ENCODE measurements around the gene DEK.
A peak's percentile ranks its signal among the peaks of the same experiment; 100 is the strongest.
"Not testable (repeated sequence)": the region's sequence is repeated elsewhere in the genome, so short reads cannot be mapped to it uniquely, and the experiment has no call there.

The DEK gene

GRCh38 chr6:18264219-18264922 is at the start of gene DEK:
TSS of gene DEK (minus strand) at chr6:18264530. CDS start at chr6:18263987, 543 bp downstream.
- DNase-seq (ENCODE audit: extremely low spot score, insufficient read length, low read depth) (peak; percentile 61), FAIRE-seq (peak; percentile 56)

- no peak for DNase-seq (ENCODE audit: extremely low spot score, insufficient read length, low read depth)
- no peak for FAIRE-seq
These were observed 48.0 kb upstream of the DEK start for GRCh38 chr6:18312368-18312767.

- not testable (repeated sequence) for FAIRE-seq
These were observed 45.7 kb upstream of the DEK start for GRCh38 chr6:18310010-18310409.

GRCh38 chr6:18309046-18309445 is 44.7 kb upstream of the DEK start:
- DNase-seq (ENCODE audit: extremely low spot score, insufficient read length, low read depth) (no peak), FAIRE-seq (no peak)

More at GRCh38 chr6:18310010-18310409, 45.7 kb upstream of the DEK start:
- DNase-seq (ENCODE audit: extremely low spot score, insufficient read length, low read depth) = not testable (repeated sequence)

- no peak for FAIRE-seq
- no peak for DNase-seq (ENCODE audit: extremely low spot score, insufficient read length, low read depth)
These were observed 43.9 kb upstream of the DEK start for GRCh38 chr6:18308070-18308735.

GRCh38 chr6:18306977-18307376 is 42.6 kb upstream of the DEK start:
- no peak for FAIRE-seq
- DNase-seq (ENCODE audit: extremely low spot score, insufficient read length, low read depth) = no peak

GRCh38 chr6:18302561-18303439 is 38.5 kb upstream of the DEK start:
- FAIRE-seq = no peak
- no peak for DNase-seq (ENCODE audit: extremely low spot score, insufficient read length, low read depth)

GRCh38 chr6:18293076-18293904 is 29.0 kb upstream of the DEK start:
- FAIRE-seq (no peak), DNase-seq (ENCODE audit: extremely low spot score, insufficient read length, low read depth) (no peak)

- no peak for DNase-seq (ENCODE audit: extremely low spot score, insufficient read length, low read depth)
- no peak for FAIRE-seq
These were observed 25.0 kb upstream of the DEK start for GRCh38 chr6:18289283-18289682.

GRCh38 chr6:18284261-18284660 is 19.9 kb upstream of the DEK start:
- no peak for DNase-seq (ENCODE audit: extremely low spot score, insufficient read length, low read depth)
- FAIRE-seq = no peak

GRCh38 chr6:18281564-18281963 is 17.2 kb upstream of the DEK start:
- no peak for DNase-seq (ENCODE audit: extremely low spot score, insufficient read length, low read depth)
- no peak for FAIRE-seq

- FAIRE-seq = no peak
These were observed 15.8 kb upstream of the DEK start for GRCh38 chr6:18280084-18280483.

GRCh38 chr6:18279422-18279821 is 15.1 kb upstream of the DEK start:
- no peak for DNase-seq (ENCODE audit: extremely low spot score, insufficient read length, low read depth)
- FAIRE-seq = no peak

More at GRCh38 chr6:18280084-18280483, 15.8 kb upstream of the DEK start:
- no peak for DNase-seq (ENCODE audit: extremely low spot score, insufficient read length, low read depth)

GRCh38 chr6:18277237-18278006 is 13.1 kb upstream of the DEK start:
- no peak for FAIRE-seq
- DNase-seq (ENCODE audit: extremely low spot score, insufficient read length, low read depth) = no peak

GRCh38 chr6:18276610-18277236 is 12.4 kb upstream of the DEK start:
- no peak for FAIRE-seq

GRCh38 chr6:18270216-18270615 is 5.9 kb upstream of the DEK start:
- DNase-seq (ENCODE audit: extremely low spot score, insufficient read length, low read depth) (no peak), FAIRE-seq (no peak)

More at GRCh38 chr6:18276610-18277236, 12.4 kb upstream of the DEK start:
- no peak for DNase-seq (ENCODE audit: extremely low spot score, insufficient read length, low read depth)

- no peak for FAIRE-seq
- no peak for DNase-seq (ENCODE audit: extremely low spot score, insufficient read length, low read depth)
These were observed 5.4 kb upstream of the DEK start for GRCh38 chr6:18269717-18270116.

GRCh38 chr6:18269253-18269652 is 4.9 kb upstream of the DEK start:
- FAIRE-seq (no peak), DNase-seq (ENCODE audit: extremely low spot score, insufficient read length, low read depth) (no peak)

GRCh38 chr6:18268066-18268465 is 3.7 kb upstream of the DEK start:
- DNase-seq (ENCODE audit: extremely low spot score, insufficient read length, low read depth) (no peak), FAIRE-seq (no peak)
